HepG2 (cell line): ENCODE results near the gene UBE2G2. TPM values are rescaled to one million over a fixed set of nuclear protein-coding genes. Genes with fewer than 3 reads are reported as not detected.

ENCODE experiments used
- ATAC-seq: fragments of 200-7000 bp; cut with Tn5 transposase; 3 replicates; pipeline ENCODE4 v1.9.1; 2020; ENCODE audit warnings: mild to moderate bottlenecking, moderate library complexity
- BruUV-seq: library from RNA; stranded (reverse); fragments of 400-500 nt; replicated peaks from 2 replicates; lab custom pipeline; 2021; lab: Mats Ljungman, UMichigan
- CTCF ChIA-PET: fragments of 300-600 bp; formaldehyde crosslinking; extraction: SDS; loops from one replicate; lab custom pipeline; 2021; ENCODE audit warnings: low total read pairs, inconsistent platforms, low intra/inter-chr PET ratio; lab: Yijun Ruan, JAX
- POLR2A ChIA-PET: fragments of 350-600 bp; sonication (Branson Sonifier 250); formaldehyde crosslinking; loops from one replicate; lab custom pipeline; 2020; ENCODE audit warnings: antibody characterized with exemption, inconsistent platforms; lab: Yijun Ruan, JAX
- DNase-seq: peaks from one replicate; pipeline ENCODE4 v3.0.0-alpha.2; 2015; ENCODE audit warnings: low spot score
- FAIRE-seq: peaks from 3 replicates; lab custom pipeline; 2011; peaks lifted over from hg19 to GRCh38; lab: Jason Lieb, UNC
- H2AFZ ChIP-seq: one replicate; pipeline ENCODE4 v1.6.1; 2011; ENCODE audit warnings: low read length, inconsistent platforms
- H3K27ac ChIP-seq: fragments of 300-600 bp; 3 replicates; pipeline ENCODE4 v1.8.0; 2011; ENCODE audit warnings: mixed run types, mild to moderate bottlenecking, mixed read lengths, low read length, inconsistent platforms; ENCODE audit not compliant: insufficient read depth; ENCODE audit errors: extremely low read length
- H3K27me3 ChIP-seq, 2 experiments: fragments of 200-600 bp in 1 of 2; 2 replicates in 1 of 2; 3 replicates in 1 of 2; pipeline versions ENCODE4 v1.6.0 to v1.8.0; 2011; ENCODE audit warnings: low read length in 2 of 2, mild to moderate bottlenecking in 2 of 2, moderate library complexity in 2 of 2, inconsistent platforms in 1 of 2; ENCODE audit not compliant: insufficient read depth in 2 of 2, control insufficient read depth in 1 of 2
- H3K36me3 ChIP-seq, 2 experiments: fragments of 200-600 bp in 1 of 2; replicated peaks in 1 of 2; 2 replicates in 1 of 2; 3 replicates in 1 of 2; pipeline versions ENCODE4 v1.5.1 to v1.8.0; 2011; ENCODE audit warnings: low read length in 2 of 2, inconsistent platforms in 1 of 2; ENCODE audit not compliant: insufficient read depth in 2 of 2, control insufficient read depth in 1 of 2
- H3K4me1 ChIP-seq: 2 replicates; pipeline ENCODE4 v1.5.1; 2012; ENCODE audit warnings: low read length, inconsistent platforms; ENCODE audit not compliant: insufficient read depth
- H3K4me2 ChIP-seq: 2 replicates; pipeline ENCODE4 v1.6.0; 2011; ENCODE audit warnings: low read depth, low read length, inconsistent platforms
- H3K4me3 ChIP-seq, 3 experiments: fragments of 200-600 bp in 1 of 3; sonication (generic), shearing (Covaris generic) in 1 of 3; replicated peaks in 1 of 3; 2 replicates each; pipeline ENCODE4 v1.5.1; 2011 to 2016; ENCODE audit warnings: low read length in 3 of 3, inconsistent platforms in 2 of 3, low read depth in 2 of 3, mild to moderate bottlenecking in 2 of 3, control low read depth in 1 of 3, mixed read lengths in 1 of 3; ENCODE audit not compliant: insufficient read depth in 1 of 3
- H3K79me2 ChIP-seq: one replicate; pipeline ENCODE4 v1.6.1; 2011; ENCODE audit warnings: low read length, inconsistent platforms; ENCODE audit not compliant: insufficient read depth
- H3K9ac ChIP-seq: 2 replicates; pipeline ENCODE4 v1.6.0; 2011; ENCODE audit warnings: mild to moderate bottlenecking, low read depth, low read length, inconsistent platforms; ENCODE audit not compliant: insufficient read depth
- H3K9me3 ChIP-seq: 2 replicates; pipeline ENCODE4 v1.5.1; 2012; ENCODE audit warnings: mild to moderate bottlenecking, low read length
- H4K20me1 ChIP-seq: 2 replicates; pipeline ENCODE4 v1.6.0; 2011; ENCODE audit warnings: inconsistent platforms, mild to moderate bottlenecking, low read length, moderate library complexity; ENCODE audit not compliant: insufficient read depth
- EED ChIP-seq: sonication (generic); formaldehyde crosslinking; IDR thresholded peaks from 2 replicates; pipeline ENCODE4 v1.5.0; 2020; ENCODE audit warnings: mild to moderate bottlenecking, missing genetic modification reagents
- MIER2 ChIP-seq: IDR thresholded peaks from 2 replicates; pipeline ENCODE4 v1.6.1; 2016; ENCODE audit warnings: missing biosample characterization, missing genetic modification reagents
- NFIB ChIP-seq: sonication (generic); formaldehyde crosslinking; IDR thresholded peaks from 2 replicates; pipeline ENCODE4 v1.9.0; 2021; ENCODE audit warnings: missing genetic modification reagents, mild to moderate bottlenecking, borderline replicate concordance
- PPARG ChIP-seq: conservative IDR thresholded peaks from 2 replicates; pipeline ENCODE4 v1.6.1; 2016; ENCODE audit warnings: missing biosample characterization, missing genetic modification reagents
- SETDB1 ChIP-seq: sonication (generic); formaldehyde crosslinking; IDR thresholded peaks from 2 replicates; pipeline ENCODE4 v1.5.1; 2020; ENCODE audit warnings: missing genetic modification reagents, mild to moderate bottlenecking, borderline replicate concordance
- ZNF235 ChIP-seq: sonication (generic); formaldehyde crosslinking; IDR thresholded peaks from 2 replicates; pipeline ENCODE4 v1.8.1; 2023; ENCODE audit warnings: mild to moderate bottlenecking, missing genetic modification reagents, borderline replicate concordance
- ZNF282 ChIP-seq: fragments of 450-650 bp; IDR thresholded peaks from 2 replicates; pipeline ENCODE4 v1.6.1; 2018; ENCODE audit not compliant: partially characterized antibody
- ZNF598 ChIP-seq: sonication (generic); formaldehyde crosslinking; IDR thresholded peaks from 2 replicates; pipeline ENCODE4 v1.5.1; 2020; ENCODE audit warnings: mild to moderate bottlenecking, missing genetic modification reagents, borderline replicate concordance
- ZNF766 ChIP-seq: sonication (generic); formaldehyde crosslinking; IDR thresholded peaks from 2 replicates; pipeline ENCODE4 v1.5.0; 2020; ENCODE audit warnings: missing genetic modification reagents, borderline replicate concordance
- ZNF891 ChIP-seq: sonication (generic); formaldehyde crosslinking; IDR thresholded peaks from 2 replicates; pipeline ENCODE4 v1.5.0; 2020; ENCODE audit warnings: mild to moderate bottlenecking, missing genetic modification reagents
- WGBS: methylation state at CpG from one replicate; pipeline ENCODE4 v1.1.6; 2017; ENCODE audit warnings: low lambda C conversion rate; 5-methylcytosine and 5-hydroxymethylcytosine counted together
- in situ Hi-C: cut with HindIII; loops from 2 replicates; pipeline ENCODE4 v1.10.0; 2017; ENCODE audit warnings: low pct_unique_long_range_greater_than_20kb; ENCODE audit not compliant: extremely low pct_ligation_motif_present
- intact Hi-C: fragments of 100-400 bp; cut with micrococcal nuclease; formaldehyde crosslinking; loops from one replicate; pipeline ENCODE4 v1.10.0; 2022; ENCODE audit not compliant: unreplicated experiment
- polyA plus RNA-seq, 8 experiments: library from polyadenylated mRNA; depleted of rRNA in 3 of 8; stranded (reverse) in 7 of 8; unstranded in 1 of 8; fragments of >200 nt; fragmentation: Illumina TruSeq in 4 of 8; extraction: Trizol in 4 of 8; gene quantifications; 2 replicates each; pipeline versions ENCODE4 v1.2.1 to v1.2.3, GENCODE V29; 2011 to 2016; ENCODE audit warnings: low read depth in 4 of 8, missing spikeins in 1 of 8, mixed read lengths in 1 of 8; ENCODE audit not compliant: insufficient read depth in 1 of 8
- total RNA-seq, 5 experiments: library from RNA; depleted of rRNA; stranded (reverse); fragments of >200 nt; fragmentation: Illumina TruSeq; extraction: Trizol; gene quantifications; 2 replicates each; pipeline ENCODE4 v1.2.3, GENCODE V29; 2016; ENCODE audit warnings: low read depth in 1 of 5

UBE2G2 gene
- total and polyA plus RNA-seq, 2 of the 13 experiments (the other 11 are each of a cell fraction or from before 2014, with no cell fraction given), result 55.4 to 92.0 TPM

- intact Hi-C loops (loop anchor here (10.0 kb wide), 1 partner anchor 74 kb away; no protein-coding TSS in a partner anchor), in situ Hi-C loops (no loop called here)
- BruUV-seq, result no TSS peak
- Histone ChIP-seq H3K4me1 (peaks cover 38% of the 10 kb centered on the region), H3K27ac (no peak overlapping the region), H3K9me3 (no peaks in the 10 kb centered on the region), H3K27me3 (peaks cover 2 to 51% of the 10 kb centered on the region in 2 experiments; a peak in 4 of 5 replicates), H3K4me3 (no peak overlapping the region), H3K36me3 (no peaks in the 10 kb centered on the region), H3K79me2 (no peaks in the 10 kb centered on the region), H2AFZ (no peak overlapping the region), H3K9ac (no peak overlapping the region), H4K20me1 (no peaks in the 10 kb centered on the region), H3K4me2 (no peak overlapping the region)
- ATAC-seq, result no peak
- FAIRE-seq, result no peak
- TF ChIP-seq ZNF235 (CRISPR knock-in tag) (no peak), NFIB (CRISPR knock-in tag) (no peak), ZNF891 (CRISPR knock-in tag) (no peak), ZNF766 (no peak), MIER2 (CRISPR knock-in tag) (no peak), EED (CRISPR knock-in tag) (no peak), SETDB1 (no peak), PPARG (CRISPR knock-in tag) (no peak), ZNF598 (no peak)
- no peak for DNase-seq
- ChIA-PET CTCF (no interaction called here), POLR2A (interaction anchor here (0.9 kb wide), 1 partner anchor 23 kb away, joined by 3 read pairs; the partner anchor contains the start of gene SUMO3)
- 42% methylated on average over 7 of the region's 11 CpGs for WGBS
Measured at GRCh38 chr21:44840771-44841170, 39.2 kb upstream of the UBE2G2 start.

DNA sequence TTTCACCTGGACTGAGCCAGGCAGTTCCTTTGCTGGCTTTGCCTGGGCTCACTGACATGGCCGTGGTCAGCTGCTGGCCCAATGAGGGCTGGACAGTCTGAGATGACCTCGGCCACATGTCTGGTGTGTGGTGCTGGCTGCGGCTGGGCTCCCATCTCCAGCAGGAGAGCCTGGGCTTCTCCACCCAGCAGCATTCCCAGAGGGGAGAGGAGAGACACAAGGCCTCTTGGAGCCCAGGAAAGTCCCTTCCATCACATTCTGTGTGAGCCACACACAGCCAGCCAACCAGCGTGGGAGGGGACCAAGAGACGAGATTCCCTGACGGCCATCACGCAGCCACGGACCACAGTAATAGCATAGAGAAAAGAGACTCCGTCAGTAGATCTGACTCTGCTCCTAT is 37.3 kb upstream of the UBE2G2 start:
- TF ChIP-seq ZNF282, result no peak
- no peak overlapping the region for H3K27ac ChIP-seq
- DNase-seq (no peak), ATAC-seq (no peak), FAIRE-seq (no peak)
- H4K20me1 ChIP-seq, result no peaks in the 10 kb centered on the region
- H3K36me3 ChIP-seq, result no peaks in the 10 kb centered on the region
- ChIA-PET POLR2A (no interaction called here), CTCF (no interaction called here)
- no peak overlapping the region for H3K4me3 ChIP-seq
- peaks cover 39% of the 10 kb centered on the region for H3K4me1 ChIP-seq
- no peak overlapping the region for H3K9ac ChIP-seq
- no TSS peak for BruUV-seq
- no peaks in the 10 kb centered on the region for H3K79me2 ChIP-seq
- in situ Hi-C loops (no loop called here), intact Hi-C loops (no loop called here)
- 75% methylated on average over 6 of the region's 9 CpGs for WGBS
- H3K4me2 ChIP-seq, result no peak overlapping the region
- H3K9me3 ChIP-seq, result no peaks in the 10 kb centered on the region
- H2AFZ ChIP-seq, result no peak overlapping the region
- peaks cover 6 to 56% of the 10 kb centered on the region in 2 experiments; a peak in 4 of 5 replicates for H3K27me3 ChIP-seq
